ENCODE measurements around the gene CDC42EP4.
"Not testable (repeated sequence)": the region's sequence is repeated elsewhere in the genome, so short reads cannot be mapped to it uniquely, and the experiment has no call there.

CDC42EP4 gene

DNA sequence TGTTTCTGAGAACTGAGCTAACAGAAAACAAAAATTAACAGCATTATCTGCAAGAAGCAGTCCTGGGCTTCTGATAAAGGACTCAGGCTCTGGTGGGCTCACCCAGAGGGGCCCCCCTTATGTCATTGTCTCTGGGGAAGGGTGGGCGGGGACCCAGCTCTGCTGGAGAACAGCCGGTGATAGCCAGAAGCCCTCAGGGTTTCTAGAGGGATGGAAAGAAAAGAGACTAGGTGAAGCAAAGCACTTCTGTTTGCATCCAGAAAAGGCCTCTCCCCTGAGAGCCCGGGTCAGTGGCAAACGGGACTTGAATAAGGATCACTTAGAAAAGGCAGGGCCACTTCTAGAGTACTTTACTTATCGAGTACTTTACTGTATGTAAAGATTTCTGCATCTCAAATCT is 7.0 kb upstream of the CDC42EP4 start:
- DNase-seq = no peak

DNA sequence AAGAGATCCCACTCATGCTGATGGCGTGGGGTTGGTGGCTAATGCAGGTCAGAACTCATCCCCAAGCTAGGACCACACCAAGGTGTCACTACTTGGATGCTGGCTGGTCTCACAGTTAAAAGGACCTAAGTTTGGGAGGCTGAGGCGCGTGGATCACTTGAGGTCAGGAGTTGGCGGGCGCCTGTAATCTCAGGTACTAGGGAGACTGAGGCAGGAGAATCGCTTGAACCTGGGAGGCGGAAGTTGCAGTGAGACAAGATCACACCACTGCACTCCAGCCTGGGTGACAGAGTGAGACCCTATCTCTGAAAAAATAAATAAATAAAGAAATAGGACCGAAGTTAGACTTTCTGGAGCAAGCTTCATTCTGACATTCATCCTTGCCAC is 6.6 kb upstream of the CDC42EP4 start:
- no peak for DNase-seq

DNA sequence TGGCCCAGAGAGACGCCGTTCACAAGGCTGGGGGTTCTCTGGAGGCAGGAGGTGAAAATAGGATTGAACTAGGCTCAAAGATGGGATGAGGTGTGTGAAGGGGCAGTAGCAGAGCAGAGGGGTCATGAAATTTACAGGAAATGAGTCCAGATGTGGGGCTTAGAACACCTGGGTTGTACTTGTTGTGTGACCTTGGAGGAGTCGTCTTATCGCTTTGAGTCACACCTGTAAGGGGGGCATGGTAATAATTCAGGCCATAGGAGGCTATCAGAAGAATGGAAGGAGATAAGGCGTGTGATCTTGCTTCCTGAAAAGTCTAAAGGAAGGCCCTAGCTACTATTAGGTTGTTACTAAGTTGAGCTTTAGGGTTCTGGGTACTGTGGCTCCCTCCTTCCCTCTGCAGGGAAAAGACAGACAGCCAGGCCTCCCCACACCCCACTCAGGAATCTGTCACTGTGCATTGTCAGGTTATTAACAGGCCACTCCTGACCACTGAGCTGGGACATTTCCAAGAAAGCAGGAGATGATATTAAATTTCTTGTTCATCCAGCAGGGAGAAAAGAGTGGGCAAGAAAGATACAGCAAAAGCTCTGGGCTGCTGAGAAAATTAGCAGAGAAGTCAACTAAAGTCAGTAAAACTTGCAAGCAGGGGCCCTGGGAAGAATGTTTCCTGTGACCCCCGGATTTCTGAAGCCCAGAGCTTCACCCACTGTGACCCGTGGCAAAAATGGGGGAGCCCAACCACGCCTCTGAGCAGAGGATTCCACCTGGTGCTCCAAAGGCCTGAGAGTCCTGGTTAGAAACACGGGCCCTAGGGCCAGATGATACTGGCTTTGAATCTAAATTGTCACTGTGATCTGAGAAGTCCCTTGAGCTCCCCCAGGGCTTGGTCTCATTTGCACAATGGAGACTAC is 6.0 kb upstream of the CDC42EP4 start:
- no peak for DNase-seq

DNA sequence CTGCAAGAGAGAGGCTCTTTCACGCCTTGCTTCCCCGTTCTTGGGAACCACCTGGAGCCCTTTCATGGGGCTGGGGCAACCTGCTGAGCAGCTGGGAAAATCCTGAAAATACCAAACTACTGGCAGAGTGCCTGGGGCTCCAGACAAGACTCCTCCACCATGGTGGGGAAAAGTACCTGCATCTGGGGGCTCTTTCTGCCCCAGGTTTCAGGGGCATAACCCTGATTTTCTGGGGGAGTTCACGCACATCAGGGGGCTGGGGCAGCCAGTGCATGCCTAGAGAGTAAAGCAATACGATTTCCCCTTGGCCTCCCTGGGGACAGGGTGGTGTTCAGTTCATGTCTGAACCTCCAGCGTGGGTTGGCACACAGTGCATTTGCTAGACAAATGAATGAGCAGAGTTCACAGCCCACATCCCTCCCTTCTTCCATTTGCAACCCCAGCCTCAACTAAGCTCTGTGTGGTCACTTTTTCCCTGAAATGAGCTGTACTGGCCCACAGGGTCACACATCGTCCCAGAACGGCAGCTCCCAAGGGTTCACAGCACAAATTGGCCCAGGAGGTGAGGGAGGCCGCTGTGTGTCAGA is 5.2 kb upstream of the CDC42EP4 start:
- no peak for DNase-seq

DNA sequence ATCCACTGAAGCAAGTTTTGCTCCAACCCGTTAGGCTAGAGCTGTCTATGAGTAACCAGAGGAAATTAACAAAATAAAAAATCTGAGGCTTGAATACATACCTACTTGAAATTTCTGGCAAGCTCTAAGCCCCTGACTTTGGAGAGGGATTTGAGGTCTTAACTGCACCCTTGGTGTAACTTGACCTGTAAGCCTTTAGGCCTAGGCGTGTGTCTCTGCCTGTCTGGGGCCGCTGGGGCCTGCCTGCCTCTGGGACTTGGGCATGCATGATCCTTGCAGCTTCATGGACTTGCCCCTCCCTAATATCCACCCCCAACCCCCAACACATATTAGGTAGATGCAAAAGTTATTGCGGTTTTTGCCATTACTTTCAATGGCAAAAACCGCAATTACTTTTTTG is 3.7 kb upstream of the CDC42EP4 start:
- DNase-seq = no peak

DNA sequence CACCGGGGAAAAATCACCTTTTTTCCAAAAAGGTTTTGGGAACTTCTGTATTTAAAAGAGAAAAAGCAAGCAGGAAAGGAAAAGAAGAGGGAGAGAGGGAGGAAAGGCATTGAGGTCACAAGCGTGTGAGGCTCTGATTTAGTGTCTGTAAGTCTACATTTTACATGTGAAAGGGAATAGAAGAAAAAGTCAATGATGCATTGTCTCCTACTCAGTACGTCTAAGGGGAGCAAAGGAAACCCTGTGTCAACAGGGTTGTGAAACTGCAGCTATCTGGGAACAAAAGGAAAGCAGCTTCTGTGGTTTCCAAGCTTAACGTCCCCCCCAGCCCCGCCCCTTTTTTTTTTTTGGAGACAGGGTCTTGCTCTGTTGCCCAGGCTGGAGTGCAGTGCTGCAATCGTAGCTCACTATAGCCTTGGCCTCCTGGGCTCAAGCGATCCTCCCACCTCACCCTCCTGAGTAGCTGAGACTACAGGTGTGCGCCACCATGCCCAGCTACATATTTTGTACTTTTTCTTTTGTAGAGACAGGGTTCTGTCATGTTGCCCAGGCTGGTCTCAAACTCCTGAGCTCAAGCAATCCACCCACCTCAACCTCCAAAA is 1.8 kb upstream of the CDC42EP4 start:
- no peak for DNase-seq

DNA sequence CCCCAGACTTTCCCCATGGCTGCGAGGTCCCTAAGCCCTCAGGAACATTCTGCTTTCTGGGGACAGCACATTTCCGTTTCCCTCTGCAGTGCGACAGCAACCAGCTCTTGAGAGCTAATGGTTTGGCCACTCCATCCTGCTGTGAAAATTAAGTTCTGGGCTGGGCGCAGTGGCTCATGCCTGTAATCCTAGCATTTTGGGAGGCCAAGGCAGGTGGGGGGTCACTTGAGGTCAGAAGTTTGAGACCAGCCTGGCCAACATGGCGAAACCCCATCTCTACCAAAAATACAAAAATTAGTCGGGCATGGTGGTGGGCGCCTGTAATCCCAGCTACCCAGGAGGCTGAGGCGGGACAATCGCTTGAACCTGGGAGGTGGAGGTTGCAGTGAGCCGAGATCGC is 1.1 kb upstream of the CDC42EP4 start:
- DNase-seq = not testable (repeated sequence)

DNA sequence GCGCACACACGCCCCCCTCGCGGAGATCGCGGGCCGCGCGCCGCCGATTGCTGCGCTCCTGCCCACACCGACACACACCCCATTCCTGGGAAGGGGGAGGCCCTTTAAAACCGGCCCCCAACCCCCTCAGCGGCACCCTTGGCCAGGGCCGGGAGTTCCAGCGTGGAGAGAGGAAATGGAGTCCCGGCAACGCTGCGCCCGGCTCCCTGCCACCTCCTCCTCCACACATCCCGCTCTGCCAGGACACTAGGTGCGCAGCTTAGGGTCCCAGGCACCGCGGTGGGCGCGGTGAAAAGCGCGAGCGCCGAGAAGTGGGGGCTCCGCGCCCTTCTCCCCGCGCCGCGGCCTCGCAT is 397 bp downstream of the CDC42EP4 start:
- DNase-seq = no peak

DNA sequence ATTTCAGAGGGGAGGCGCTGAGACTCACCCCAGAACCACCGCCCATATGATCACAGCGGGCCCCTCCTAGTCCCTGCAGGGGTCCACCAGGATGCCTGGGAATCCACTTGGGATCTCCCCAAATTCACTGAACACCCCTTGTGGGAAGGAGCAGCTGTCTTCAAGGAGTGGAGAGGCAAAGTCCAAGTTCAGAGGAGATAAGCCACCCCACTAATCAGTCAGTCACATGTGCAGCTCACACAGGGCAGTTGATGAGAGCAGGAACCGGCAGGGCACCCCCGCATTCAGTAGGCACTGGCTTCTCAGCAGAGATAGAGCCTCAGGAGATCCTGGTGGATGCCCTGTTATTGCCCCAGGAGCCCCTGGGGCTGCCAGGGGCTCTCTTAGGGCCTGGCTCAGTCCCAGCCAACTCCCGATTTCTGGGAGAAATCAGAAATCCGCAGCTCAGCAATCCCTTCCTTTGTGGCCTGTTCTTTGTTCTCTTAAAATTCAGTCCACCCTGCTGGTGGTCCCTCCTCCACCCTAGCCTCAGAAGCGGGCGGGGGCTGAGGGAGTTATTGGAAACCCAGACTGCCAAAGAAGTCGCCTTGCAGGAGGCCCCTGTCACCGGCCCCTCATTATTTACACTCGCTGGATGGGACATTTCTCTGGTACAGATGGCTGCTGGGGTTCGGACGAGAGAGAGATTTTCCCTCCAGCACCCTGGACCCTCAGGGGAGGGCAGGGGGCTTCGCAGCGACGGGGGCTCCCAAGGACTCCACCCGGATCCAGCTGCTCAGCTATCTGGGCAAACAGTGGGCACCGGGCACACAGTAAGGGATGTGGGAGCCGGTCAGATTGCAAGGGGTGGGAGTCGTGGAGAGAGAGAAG is 1.8 kb downstream of the CDC42EP4 start:
- DNase-seq = no peak

DNA sequence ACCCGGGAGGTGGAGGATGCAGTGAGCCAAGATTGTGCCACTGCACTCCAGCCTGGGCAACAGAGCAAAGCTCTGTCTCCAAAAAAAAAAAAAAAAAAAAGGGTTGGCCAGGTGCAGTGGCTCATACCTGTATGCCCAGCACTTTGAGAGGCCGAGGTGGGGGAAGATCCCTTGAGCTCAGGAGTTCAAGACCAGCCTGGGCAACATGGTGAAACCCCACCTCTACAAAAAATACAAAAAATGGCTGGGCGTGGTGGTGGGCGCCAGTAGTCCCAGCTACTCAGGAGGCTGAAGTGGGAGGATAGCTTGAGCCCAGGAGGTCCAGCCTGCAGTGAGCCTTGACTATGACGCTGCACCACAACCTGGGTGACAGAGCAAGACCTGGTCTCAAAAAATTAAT is 2.8 kb downstream of the CDC42EP4 start:
- not testable (repeated sequence) for DNase-seq

DNA sequence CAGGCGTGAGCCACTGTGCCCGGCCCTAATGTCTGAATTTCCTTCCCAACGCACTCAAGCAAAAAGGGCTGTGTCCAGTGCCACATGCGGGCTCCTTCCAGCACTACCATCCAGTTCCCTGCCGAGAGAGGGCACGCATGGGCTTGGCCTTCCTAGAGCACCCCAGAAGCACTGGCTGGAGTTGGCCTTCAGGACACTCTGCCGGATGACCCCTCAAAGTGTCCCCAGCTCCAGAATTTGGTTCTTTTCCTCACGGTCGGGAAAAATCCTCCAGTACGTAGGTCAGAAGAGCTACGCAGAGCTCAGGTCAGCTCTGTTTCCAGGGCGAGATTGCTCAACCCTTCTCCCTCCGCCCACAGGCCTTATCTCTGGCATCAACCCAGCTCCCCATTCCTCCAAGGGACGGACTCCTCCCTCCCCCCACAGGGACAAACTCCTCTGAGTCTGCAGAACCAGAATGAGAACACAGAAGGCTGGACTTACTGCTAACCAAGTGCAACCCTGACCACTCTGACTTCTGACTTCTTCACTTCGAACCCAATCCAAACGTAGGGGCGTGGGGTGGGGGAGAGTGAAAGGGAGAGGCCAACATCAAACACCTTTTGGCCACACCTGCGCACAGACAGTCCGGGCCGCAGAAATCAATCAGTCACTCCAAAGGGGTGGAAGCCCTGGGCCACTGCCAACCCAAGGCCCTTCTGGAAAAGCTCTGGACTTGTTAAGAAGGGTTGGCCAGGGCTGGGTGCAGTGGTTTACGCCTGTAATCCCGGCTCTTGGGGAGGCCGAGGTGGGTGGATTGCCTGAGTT is 3.6 kb downstream of the CDC42EP4 start:
- DNase-seq = no peak

DNA sequence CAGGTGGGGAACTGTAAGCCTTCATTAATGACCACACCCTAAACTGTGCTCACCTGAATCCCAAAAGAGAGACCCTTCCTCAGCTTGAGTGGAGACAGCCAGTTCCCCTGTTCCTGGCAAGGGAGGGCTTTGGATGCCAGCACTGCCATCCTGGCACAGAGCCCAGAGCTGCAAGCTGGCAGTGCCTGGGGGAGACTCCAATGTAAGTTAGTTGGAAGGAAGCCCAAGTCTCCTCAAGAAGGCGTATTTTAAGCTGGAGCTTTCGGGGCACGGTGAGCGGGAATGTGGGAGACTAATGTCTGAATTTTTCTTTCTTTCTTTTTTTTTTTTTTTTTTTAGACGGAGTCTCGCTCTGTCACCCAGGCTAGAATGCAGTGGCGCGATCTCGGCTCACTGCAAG is 4.7 kb downstream of the CDC42EP4 start:
- DNase-seq = no peak

DNA sequence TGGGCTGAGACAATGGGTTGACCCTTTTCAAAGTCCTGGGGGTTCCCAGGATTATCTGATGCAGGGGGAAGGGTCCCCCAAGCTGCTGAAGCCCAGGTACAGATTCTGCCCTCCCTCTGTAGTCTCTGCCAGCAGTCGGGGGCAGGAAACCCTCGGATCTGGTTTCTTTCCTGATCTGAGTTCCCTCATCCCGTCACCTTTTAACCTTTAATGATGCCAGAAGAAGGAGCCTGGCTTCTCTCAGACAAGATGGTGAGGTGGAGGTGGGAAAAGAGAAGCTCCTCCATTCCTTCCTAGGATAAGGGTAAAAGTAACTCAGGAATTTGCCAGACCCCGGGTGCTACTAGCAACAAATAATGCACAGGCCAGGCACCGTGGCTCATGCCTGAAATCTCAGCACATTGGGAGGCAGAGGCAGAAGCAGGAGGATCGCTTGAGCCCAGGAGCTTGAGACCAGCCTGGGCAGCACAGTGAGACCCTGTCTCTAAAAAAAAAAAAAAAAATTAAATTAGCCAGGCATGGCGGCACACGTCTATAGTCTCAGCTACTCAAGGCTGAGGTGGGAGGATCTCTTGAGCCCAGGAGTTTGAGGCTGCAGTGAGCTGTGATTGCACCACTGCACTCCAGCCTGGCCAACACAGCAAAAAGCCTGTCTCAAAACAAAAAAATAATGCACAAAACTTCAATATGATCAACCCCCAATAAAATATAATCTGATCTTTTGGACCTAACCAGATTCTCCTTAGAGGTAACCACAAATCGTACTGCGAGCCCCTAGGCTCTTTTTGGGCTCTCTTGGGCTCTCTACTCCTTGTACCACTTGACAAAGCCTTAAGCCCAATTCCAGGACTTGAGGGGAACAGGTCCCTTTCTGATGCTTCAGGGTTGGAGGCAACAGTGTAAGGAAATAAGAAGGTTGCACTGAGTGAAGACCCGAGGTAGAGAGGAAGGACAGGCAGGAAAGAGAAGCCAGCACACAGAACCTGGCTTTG is 5.7 kb downstream of the CDC42EP4 start:
- DNase-seq = no peak

DNA sequence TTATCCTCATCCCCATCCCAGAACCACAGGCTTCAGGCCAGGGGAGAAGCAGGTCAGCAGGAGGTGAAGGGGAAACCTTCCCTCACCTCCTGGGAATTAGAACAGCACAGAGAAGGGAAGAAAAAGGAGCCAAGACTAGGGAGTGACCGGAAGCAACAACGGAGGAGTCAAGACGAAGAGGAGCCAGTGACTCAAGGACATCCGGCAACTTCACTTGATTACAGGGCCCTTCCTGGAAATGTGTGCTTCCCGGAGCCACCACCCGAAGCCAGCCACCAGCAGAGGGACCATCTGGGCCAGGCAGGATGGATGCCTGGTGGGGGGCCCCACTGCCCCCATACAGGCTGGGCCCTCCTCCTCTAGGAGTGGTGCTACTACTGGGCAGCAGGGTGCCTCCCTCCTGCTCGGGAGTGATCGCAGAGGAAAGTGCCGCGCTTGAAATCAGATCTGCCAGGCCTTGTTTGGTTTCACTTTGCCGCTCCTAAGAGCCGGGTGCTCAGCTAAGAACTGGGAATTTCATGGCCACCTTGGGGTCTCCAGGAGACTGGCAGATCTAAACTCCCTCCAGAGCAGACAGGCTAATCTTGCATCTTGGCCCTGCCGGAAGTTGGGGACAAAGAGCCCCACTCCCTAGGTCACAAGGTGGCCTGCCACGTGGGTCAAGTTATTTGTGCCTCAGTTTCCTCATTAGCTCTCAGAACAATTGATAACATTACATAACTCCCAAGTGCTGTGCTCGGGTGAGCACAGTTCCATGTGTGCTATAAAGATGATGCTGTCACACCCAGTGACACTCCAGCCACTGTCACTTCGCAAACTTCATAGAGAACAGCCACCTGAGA is 6.6 kb downstream of the CDC42EP4 start:
- no peak for DNase-seq

DNA sequence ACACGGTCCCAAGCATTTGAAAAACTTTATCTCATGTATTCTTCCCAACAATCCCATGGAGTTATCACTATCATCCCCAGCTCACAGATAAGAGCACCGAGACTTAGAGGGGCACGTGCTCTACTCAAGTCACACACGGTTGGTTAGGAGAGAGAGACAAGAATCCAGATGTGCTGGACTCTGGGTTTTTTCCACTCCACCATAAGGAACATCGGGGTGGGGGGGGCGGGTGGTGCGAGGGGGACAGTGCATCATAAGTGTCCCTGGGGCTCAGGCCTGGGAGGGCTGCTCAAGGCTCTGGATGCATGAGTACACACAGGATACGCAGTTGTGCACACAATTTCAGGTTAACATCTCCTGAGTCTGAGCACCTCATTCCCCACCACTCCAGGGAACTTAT is 7.4 kb downstream of the CDC42EP4 start:
- DNase-seq = no peak

DNA sequence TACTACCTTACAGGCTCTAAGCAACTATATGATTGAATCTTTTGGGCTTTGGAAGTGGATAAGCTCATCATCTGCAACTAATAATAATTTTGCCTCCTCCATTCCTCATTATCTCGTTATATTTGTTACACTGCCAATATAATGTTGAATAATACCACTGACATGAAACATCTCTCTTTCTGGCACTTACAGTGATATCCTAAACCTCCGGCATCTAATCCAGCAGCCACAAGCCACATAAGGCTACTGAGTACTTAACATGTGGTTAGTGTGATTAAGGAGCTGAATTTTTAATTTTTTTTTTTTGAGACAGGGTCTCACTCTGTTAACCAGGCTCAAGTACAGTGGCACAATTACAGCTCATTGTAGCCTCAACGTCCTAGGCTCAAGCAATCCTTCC is 9.6 kb downstream of the CDC42EP4 start:
- DNase-seq = no peak

DNA sequence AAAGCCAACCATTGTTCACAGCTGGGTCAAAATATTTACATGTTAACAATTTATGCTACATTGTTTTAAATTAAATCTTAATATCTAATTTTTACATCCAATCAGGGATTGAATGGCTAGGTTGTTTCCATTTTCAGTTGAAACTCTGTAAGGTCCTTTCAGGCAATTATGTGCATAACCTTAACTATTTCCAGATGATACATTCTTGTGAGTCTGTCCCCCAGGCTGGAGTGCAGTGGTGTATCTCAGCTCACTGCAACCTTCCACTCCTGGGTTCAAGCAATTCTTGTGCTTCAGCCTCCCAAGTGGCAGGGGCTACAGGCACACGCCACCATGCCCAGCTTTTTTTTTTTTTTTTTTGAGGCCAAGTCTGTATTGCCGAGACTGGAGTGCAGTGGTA is 10.4 kb downstream of the CDC42EP4 start:
- DNase-seq = no peak

DNA sequence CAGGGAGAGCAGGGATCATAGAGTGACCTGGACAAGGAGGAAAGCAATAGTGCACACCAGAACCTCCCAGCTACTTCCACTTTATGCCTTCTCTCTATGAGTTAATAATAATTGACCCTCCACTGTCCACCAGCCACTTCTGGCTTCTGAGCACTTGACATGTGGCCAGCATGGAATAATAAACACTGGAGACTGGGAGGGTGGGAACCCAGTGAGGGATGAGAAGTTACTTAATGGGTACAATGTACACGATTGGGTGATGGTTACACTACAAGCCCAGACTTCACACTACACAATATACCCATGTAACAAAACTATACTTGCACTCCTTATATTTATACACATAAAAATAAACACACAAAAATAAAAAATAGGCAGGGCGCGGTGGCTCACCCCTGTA is 11.4 kb downstream of the CDC42EP4 start:
- DNase-seq = no peak

DNA sequence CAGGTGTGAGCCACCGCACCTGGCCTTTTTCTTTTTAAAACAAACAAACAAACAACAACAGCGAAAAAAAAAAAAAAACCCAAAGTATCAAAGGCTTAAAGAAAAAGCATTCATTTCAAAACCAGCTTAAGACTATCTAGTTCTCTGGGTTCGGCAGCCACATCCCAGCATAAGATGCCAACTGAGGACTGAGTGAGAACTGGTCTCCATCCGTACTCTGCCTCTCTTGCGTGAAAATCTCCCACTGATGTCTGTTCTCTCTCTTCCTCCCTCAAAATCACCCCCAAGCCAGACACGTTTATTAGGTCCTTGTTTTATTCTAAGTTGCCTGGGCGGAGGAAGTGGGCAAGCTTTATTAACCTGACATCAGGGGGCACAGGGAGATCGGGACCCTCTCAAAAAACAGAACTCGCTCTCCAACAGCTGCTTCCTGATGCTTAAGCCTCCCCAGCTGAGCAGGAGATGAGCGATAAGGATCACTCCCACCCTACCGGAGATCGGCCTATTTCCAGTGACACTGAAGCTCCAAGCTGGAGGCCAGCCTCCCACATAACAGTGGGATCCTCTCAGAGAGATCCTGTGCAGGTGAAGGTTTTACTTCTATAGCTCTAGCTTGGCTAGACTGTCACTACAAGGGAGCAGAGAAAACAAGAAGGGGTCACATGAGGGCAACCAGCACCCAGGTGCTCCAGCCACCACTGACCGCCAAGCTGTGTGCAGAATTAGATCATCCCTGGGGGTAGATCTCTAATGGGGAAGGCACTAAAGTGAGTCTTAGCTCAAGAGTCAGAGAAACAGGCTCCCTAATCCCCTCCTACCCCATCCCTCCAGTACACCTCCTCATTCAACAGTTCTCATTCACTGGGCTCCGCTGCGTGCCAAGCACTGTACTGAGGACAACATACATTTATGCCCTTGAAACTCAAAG is 13.6 kb downstream of the CDC42EP4 start:
- DNase-seq = no peak
